OCI-LY7 (cell line): ENCODE measurements around the gene SPN.

ENCODE experiments used
- CTCF ChIP-seq: fragments of 200-600 bp; sonication (generic); conservative IDR thresholded peaks from 2 replicates; pipeline ENCODE4 v1.5.1; 2014; ENCODE audit warnings: mild to moderate bottlenecking, antibody characterized with exemption, low read length, moderate library complexity, mixed read lengths
- EZH2phosphoT487 ChIP-seq: fragments of 200-600 bp; sonication (generic); IDR thresholded peaks from 2 replicates; pipeline ENCODE4 v1.6.1; 2018; ENCODE audit warnings: low read depth, borderline replicate concordance, mild to moderate bottlenecking, mixed run types, antibody characterized with exemption, low read length, moderate library complexity, mixed read lengths

- TF ChIP-seq CTCF = no peak
- TF ChIP-seq EZH2phosphoT487 = no peak
Measured at GRCh38 chr16:29656688-29657523, 6.1 kb upstream of the SPN start.
